Measurements from ENCODE around the gene RTKN2.
A peak's percentile ranks its signal among the peaks of the same experiment; 100 is the strongest.

Gene RTKN2

GRCh38 chr10:62217683-62218082 lies 51.0 kb downstream of the RTKN2 start:
- no peak for DNase-seq

GRCh38 chr10:62214364-62214874 lies 54.2 kb downstream of the RTKN2 start:
- DNase-seq, result no peak

GRCh38 chr10:62205750-62206399 lies 62.8 kb downstream of the RTKN2 start:
- no peak for DNase-seq

GRCh38 chr10:62199584-62199983 lies 69.1 kb downstream of the RTKN2 start:
- no peak for DNase-seq

GRCh38 chr10:62196528-62196927 lies 72.1 kb downstream of the RTKN2 start:
- DNase-seq, result no peak

- DNase-seq, result no peak
Measured at GRCh38 chr10:62195675-62195926, 73.0 kb downstream of the RTKN2 start.

GRCh38 chr10:62194924-62195674 lies 73.5 kb downstream of the RTKN2 start:
- no peak for DNase-seq

- no peak for DNase-seq
Measured at GRCh38 chr10:62193479-62193878, 75.2 kb downstream of the RTKN2 start.

GRCh38 chr10:62189131-62189530 lies 79.5 kb downstream of the RTKN2 start:
- DNase-seq, result no peak

- DNase-seq, result no peak
Measured at GRCh38 chr10:62188021-62188616, 80.5 kb downstream of the RTKN2 start.

GRCh38 chr10:62186999-62187675 lies 81.5 kb downstream of the RTKN2 start:
- DNase-seq, result no peak

- peak; percentile 36 for DNase-seq
Measured at GRCh38 chr10:62185919-62186692, 82.5 kb downstream of the RTKN2 start.

- DNase-seq, result peak; percentile 21
Measured at GRCh38 chr10:62183857-62184795, 84.5 kb downstream of the RTKN2 start.

- DNase-seq, result no peak
Measured at GRCh38 chr10:62183442-62183841, 85.2 kb downstream of the RTKN2 start.

GRCh38 chr10:62182595-62182994 lies 86.0 kb downstream of the RTKN2 start:
- DNase-seq, result no peak

GRCh38 chr10:62182171-62182570 lies 86.5 kb downstream of the RTKN2 start:
- no peak for DNase-seq

- no peak for DNase-seq
Measured at GRCh38 chr10:62180677-62181076, 88.0 kb downstream of the RTKN2 start.

- no peak for DNase-seq
Measured at GRCh38 chr10:62178568-62178967, 90.1 kb downstream of the RTKN2 start.

GRCh38 chr10:62177111-62177510 lies 91.5 kb downstream of the RTKN2 start:
- no peak for DNase-seq

GRCh38 chr10:62175251-62175650 lies 93.4 kb downstream of the RTKN2 start:
- DNase-seq, result no peak

- no peak for DNase-seq
Measured at GRCh38 chr10:62172465-62172864, 96.2 kb downstream of the RTKN2 start.

GRCh38 chr10:62171791-62172190 lies 96.9 kb downstream of the RTKN2 start:
- DNase-seq, result no peak

Measured in activated naive CD4-positive, alpha-beta T cell treated with anti-CD3 and anti-CD28 coated beads, Interleukin-2, amount 50 U/mL, for 16 hours (primary cell).